NCI-H1105 treated with DMSO at 0.1 percent for 48 hours (cell line): ENCODE measurements around the gene OSM.

Experiments
- DNase-seq: peaks from one replicate; lab custom pipeline; 2025; lab: John Stamatoyannopoulos, UW

The OSM gene

DNA sequence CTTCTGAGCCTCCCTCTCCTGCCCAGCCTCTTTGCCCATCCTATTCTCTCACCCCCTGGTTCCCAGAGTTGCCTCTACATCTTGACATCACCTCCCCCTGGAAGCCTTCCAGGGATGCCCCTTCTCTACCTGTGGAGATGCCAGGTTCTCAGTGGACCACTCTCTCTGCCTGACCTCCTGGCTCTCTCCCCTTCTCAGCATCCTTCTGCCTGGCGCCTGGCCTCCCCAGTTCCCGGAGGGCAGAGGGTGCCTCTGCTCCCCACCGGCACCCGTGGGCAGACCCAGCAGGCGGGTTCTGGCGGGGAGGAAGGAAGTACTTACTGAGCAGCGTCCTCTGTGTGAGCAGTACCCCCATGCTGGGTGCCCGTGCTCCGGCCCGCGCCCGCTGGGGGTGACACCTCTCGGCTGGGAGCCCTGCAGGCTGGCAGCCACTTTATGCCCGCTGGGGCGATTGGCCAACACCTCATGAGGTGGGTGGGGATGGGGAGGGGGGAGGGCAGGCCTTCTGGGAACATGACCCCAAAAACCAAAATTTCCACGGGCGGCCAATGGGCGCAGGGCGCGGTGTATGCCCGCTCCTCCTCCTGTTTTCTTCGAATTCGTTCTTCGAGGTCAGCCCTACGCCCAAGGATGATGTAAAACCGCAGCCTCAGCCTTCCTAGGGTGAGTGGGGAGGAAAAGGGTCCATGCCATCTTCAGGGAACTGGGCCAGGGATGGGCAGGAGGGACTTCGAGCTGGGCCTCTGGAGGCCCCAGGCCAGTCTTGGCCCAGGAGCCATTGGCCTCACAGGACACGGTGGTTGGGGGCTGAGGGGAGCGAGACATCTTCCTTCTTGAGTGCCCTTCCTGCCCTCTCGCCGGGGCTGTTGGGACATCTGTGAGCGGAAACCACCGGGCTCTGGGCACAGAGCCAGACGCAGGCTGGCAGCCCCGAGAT is at the start of gene OSM:
Gene OSM, minus strand, starts transcription at position 407 of the 937 bp plus-strand sequence. Its CDS starts 52 bp downstream, at position 355.
- DNase-seq = no peak

DNA sequence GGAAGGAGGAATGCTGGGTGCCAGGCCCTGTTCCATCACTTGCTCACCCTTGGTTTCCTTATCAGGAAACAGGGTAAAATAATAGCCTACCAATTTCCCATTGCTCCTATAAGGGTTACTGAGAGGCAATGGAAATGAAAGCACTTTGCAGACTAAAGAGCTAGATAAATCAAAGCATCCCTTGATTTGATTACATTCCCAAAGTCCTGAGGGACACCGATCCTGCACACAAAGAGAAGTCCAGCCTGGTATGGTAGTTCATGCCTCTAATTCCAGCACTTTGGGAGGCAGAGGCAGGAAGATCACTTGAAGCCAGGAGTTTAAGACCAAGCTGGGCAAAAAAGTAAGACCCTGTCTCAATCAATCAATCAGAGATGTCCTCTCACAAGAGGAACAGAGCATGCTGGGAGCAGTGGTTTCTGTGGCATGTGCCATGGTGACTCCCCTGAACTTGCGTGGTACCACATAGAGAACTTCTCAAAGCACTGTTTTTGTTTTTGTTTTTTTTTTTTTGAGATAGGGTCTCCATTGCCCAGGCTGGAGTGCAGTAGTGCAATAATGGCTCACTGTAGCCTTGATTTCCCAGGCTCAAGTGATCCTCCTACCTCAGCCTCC is 49.4 kb upstream of the OSM start:
- no peak for DNase-seq

GRCh38 chr22:30314915-30315314 is 48.3 kb upstream of the OSM start:
- DNase-seq = no peak

DNA sequence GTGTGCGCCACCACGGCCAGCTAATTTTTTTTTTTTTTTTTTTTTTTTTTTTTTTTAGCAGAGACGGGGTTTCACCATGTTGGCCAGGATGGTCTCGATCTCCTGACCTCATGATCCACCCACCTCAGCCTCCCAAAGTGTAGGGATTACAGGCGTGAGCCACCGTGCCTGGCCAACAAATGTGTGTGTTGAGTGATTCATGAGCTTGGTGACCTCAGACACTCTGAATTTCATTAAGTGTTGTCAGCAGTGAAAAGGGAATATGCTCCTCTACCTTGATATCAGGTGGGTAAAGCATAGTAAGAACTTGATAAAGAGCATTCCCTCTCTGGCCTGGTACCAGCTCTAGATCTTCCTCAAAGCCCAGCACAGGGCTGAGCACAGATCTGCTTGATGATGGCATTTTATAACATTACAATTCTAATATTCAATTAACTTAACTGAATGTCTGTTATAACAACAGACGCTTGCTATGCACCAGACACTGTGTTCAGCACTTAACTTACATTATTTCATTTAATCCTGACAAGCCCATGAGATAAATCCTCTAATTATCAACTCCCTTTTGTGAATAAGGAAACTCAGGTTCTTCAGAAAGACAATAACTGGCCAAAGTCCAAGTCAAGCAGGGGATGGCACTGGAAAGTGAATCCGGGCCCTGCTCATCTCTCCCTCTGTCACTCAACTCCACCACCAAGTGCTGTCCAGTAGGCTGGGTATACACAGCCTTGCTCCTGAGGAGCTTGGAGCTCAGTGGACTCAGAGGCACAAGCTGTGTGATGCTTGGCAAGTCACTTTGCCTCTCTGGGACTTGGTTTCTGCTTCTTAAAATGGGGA is 47.1 kb upstream of the OSM start:
- DNase-seq = no peak

DNA sequence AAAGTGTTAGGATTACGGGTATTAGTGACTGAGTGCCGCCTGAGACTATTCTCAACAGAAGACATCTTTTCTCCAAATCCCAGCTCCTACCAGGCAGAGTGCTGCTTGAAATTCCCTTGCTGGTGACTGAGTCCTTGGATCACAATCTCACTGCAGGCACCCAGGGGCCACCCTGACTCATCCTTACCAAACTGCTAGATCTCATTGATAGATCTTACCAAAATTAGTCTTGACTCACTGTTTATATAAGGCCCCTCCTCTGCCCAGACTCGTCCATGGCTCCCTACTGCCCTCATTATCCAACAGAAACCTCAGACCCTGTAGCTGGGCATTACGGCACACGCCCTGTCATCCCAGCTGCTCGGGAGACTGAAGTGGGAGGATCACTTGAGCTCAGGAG is 45.4 kb upstream of the OSM start:
- no peak for DNase-seq

GRCh38 chr22:30310881-30311771 is 44.5 kb upstream of the OSM start:
- no peak for DNase-seq

DNA sequence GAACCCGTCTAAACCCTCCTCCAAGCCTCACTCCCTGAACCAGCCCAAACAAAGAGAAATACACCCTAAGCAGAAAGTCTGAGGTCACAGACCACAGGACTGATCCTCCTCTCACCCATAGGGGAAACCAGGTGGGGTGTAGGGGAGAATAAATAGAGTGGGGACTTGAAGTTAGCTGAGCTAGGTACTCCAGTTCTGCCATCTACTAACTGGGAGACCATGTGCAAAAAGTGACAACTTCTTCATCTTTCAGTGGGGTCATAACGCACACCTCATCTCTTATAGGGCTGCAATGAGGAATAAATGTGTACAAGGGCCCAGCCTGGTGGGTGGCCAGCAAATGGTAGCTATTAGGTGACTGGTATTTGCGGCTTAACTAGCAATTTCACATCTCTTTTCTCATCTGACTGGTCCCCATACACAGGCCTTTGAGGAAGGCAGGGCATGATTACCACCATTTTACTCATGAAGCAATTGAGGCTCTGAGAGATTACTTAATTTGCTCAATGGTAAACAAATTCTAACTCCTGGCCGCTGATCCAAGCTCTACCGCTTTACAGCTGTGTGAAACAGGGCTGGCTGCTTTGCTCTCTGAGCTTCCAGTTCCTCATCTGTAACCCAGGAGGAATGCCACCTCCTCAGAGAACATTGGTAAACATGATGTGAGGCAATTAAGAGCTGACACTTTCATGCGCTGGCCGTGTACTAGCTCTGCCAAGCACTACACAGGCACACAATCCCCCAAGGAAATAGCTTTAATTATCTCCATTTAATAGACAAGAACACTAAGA is 43.5 kb upstream of the OSM start:
- DNase-seq = no peak

DNA sequence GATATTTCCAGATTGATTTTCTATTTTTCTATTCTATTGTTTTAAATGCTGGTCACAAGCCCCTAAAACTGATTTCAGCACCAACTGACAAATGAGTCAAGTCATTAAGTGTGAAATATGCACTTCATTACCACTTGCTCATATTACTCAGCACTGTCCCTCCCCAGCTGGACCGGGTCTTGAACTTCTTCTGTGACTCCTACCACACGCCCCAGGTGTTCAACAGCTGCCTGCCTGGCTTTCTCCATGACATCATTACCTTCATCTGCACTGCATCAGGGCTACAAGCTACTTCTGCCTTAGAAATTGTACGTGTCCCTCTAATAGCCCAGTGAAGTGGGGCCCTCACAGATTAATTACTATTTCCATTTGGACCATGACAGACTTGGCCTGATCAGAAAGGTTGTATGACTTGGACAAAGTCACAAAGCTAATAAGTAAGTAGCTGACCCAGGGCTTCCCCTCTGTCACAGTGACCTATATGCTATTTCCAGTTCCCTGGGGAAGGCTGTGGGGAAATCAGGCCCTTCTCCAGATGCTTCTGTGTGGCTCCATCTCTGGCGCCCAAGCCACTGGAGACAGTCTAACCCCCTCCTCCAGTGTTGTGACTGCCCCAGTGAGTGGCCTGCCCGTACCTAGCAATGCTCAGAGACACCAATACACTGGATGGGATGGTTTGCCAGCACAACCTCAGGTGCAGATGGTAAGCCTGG is 42.0 kb upstream of the OSM start:
- DNase-seq = no peak

DNA sequence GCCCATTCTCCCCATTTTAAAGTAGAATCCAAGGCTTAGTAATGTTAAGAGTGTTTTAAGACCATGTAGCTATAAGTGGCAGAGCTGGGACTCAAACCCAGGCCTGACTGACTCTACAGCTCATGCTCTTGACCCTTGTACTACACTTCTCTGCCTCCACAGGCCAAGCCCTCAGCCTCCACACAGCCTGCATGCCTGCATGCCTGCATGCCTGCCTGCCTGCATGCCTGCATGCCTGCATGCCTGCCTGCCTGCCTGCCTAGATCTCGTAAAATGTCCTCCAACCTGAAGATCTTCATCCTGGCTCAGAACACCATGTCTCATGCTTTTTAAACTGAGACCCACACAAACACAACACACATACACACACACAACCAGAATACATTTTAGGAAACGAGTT is 41.4 kb upstream of the OSM start:
- no peak for DNase-seq

- no peak for DNase-seq
Observed at GRCh38 chr22:30307041-30307574, 40.5 kb upstream of the OSM start.

GRCh38 chr22:30306627-30307011 is 40.0 kb upstream of the OSM start:
- no peak for DNase-seq

DNA sequence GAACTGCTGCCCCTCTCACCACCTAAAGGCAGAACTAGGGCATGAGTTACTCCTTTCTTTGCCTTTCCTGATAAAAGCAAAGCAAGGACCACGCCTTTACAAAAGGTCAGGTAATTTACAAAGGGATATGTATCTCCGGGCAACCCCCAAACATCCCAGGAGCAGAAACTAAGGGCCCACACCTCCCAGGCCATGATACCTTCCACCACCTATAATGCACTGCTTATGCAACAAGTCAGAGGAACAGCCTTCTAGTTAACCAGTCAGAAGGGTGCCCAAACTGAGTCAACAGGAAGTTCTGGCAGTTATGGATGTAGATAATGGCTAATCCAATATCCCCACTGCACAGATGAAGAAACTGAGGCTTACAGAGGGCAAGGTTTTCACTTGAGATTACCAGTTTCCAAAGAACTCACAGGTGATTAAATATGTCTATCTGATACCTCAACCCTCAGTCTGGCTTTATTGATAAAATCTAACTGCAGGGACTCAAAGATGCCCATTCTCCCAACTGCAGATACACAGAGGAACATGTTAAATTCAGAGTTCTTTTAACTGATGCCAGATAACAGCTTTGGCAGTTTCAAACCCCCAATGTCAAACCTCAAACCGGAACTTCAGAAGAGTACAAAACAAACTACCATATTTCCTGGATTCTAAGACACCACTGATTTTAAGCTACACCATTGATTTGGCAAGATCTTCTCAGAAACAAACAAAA is 39.4 kb upstream of the OSM start:
- no peak for DNase-seq

GRCh38 chr22:30305519-30305905 is 38.9 kb upstream of the OSM start:
- no peak for DNase-seq

GRCh38 chr22:30304495-30305244 is 38.0 kb upstream of the OSM start:
- DNase-seq = no peak

GRCh38 chr22:30302810-30303138 is 36.1 kb upstream of the OSM start:
- no peak for DNase-seq

GRCh38 chr22:30301995-30302809 is 35.6 kb upstream of the OSM start:
- no peak for DNase-seq

- no peak for DNase-seq
Observed at GRCh38 chr22:30299322-30299721, 32.7 kb upstream of the OSM start.
